Bone marrow (tissue), 2 donors: ENCODE results near the gene TLK1.
A peak's percentile ranks its signal among the peaks of the same experiment; 100 is the strongest.
"Not testable (repeated sequence)": the region's sequence is repeated elsewhere in the genome, so short reads cannot be mapped to it uniquely, and the experiment has no call there.

Experiments used
- DNase-seq, 2 donors: peaks; one replicate each; lab custom pipeline; 2025; lab: John Stamatoyannopoulos, UW

The TLK1 gene

GRCh38 chr2:171142398-171142797 is 18.3 kb downstream of the TLK1 start:
- DNase-seq: no peak

GRCh38 chr2:171141320-171141719 is 19.4 kb downstream of the TLK1 start:
- no peak for DNase-seq

- no peak for DNase-seq
Observed at GRCh38 chr2:171139860-171140259, 20.8 kb downstream of the TLK1 start.

GRCh38 chr2:171136024-171136423 is 24.7 kb downstream of the TLK1 start:
- DNase-seq: no peak

- DNase-seq: no peak
Observed at GRCh38 chr2:171134624-171135230, 26.0 kb downstream of the TLK1 start.

- DNase-seq: no peak
Observed at GRCh38 chr2:171132086-171132485, 28.6 kb downstream of the TLK1 start.

- peak in 1 of 2 donors; percentile 14 for DNase-seq
Observed at GRCh38 chr2:171128461-171128860, 32.2 kb downstream of the TLK1 start.

GRCh38 chr2:171124541-171124940 is 36.2 kb downstream of the TLK1 start:
- no peak for DNase-seq

GRCh38 chr2:171109571-171109970 is 51.1 kb downstream of the TLK1 start:
- DNase-seq: no peak

- no peak for DNase-seq
Observed at GRCh38 chr2:171109020-171109419, 51.7 kb downstream of the TLK1 start.

- no peak for DNase-seq
Observed at GRCh38 chr2:171107803-171108202, 52.9 kb downstream of the TLK1 start.

GRCh38 chr2:171104379-171104778 is 56.3 kb downstream of the TLK1 start:
- DNase-seq: no peak

GRCh38 chr2:171102802-171103201 is 57.9 kb downstream of the TLK1 start:
- no peak for DNase-seq

GRCh38 chr2:171100370-171100769 is 60.3 kb downstream of the TLK1 start:
- no peak for DNase-seq

- no peak for DNase-seq
Observed at GRCh38 chr2:171098607-171099006, 62.1 kb downstream of the TLK1 start.

- DNase-seq: no peak
Observed at GRCh38 chr2:171095014-171095582, 65.6 kb downstream of the TLK1 start.

- not testable (repeated sequence) for DNase-seq
Observed at GRCh38 chr2:171091517-171091916, 69.2 kb downstream of the TLK1 start.

- DNase-seq: no peak
Observed at GRCh38 chr2:171089489-171089888, 71.2 kb downstream of the TLK1 start.

GRCh38 chr2:171088057-171088834 is 72.4 kb downstream of the TLK1 start:
- no peak for DNase-seq

- DNase-seq: no peak
Observed at GRCh38 chr2:171087547-171087946, 73.1 kb downstream of the TLK1 start.

- DNase-seq: peak in 1 of 2 donors; percentile 66
Observed at GRCh38 chr2:171086352-171087290, 74.1 kb downstream of the TLK1 start.

GRCh38 chr2:171084128-171084527 is 76.6 kb downstream of the TLK1 start:
- no peak for DNase-seq
